Gastrocnemius medialis (tissue), 4 donors: ENCODE results near the gene ZNF467. TPM values are rescaled to one million over a fixed set of nuclear protein-coding genes. Genes with fewer than 3 reads are reported as not detected.

Source experiments
- ATAC-seq, 2 donors: fragments of 150-250 bp; one replicate each; pipeline ENCODE4 v1.9.1; 2016
- DNase-seq, 2 donors: peaks; one replicate each; pipeline ENCODE4 v3.0.0-alpha.2; 2019
- H3K27ac ChIP-seq, 4 donors: fragments of 200-600 bp; sonication (generic); 1 replicate in 1 of 4; 2 replicates in 3 of 4; pipeline ENCODE4 v1.5.1; 2016 to 2018; ENCODE audit warnings: mild to moderate bottlenecking in 2 of 4, moderate library complexity in 1 of 4
- H3K27me3 ChIP-seq, 3 donors: fragments of 200-600 bp; sonication (generic) in 2 of 3; 1 replicate in 1 of 3; 2 replicates in 2 of 3; pipeline versions ENCODE4 v1.5.1 to v1.6.0; 2016 to 2019; ENCODE audit warnings: mild to moderate bottlenecking in 1 of 3, moderate library complexity in 1 of 3
- H3K36me3 ChIP-seq, 2 donors: fragments of 200-600 bp; sonication (generic) in 1 of 2; one replicate each; pipeline ENCODE4 v1.5.1; 2017 to 2018
- H3K4me1 ChIP-seq, 2 donors: fragments of 200-600 bp; sonication (generic) in 1 of 2; one replicate each; pipeline ENCODE4 v1.5.1; 2016 to 2017; ENCODE audit warnings: mild to moderate bottlenecking in 2 of 2
- H3K4me3 ChIP-seq, 4 donors: fragments of 200-600 bp; sonication (generic) in 3 of 4; 1 replicate in 1 of 4; 2 replicates in 3 of 4; pipeline ENCODE4 v1.5.1; 2016 to 2019; ENCODE audit warnings: mild to moderate bottlenecking in 2 of 4
- H3K9me3 ChIP-seq, 3 donors: fragments of 200-600 bp; sonication (generic) in 2 of 3; 1 replicate in 1 of 3; 2 replicates in 2 of 3; pipeline ENCODE4 v1.5.1; 2016 to 2019
- POLR2A ChIP-seq, 2 donors: fragments of 450-650 bp; IDR thresholded peaks; one replicate each; pipeline ENCODE4 v1.6.1; 2017; ENCODE audit warnings: antibody characterized with exemption in 2 of 2, mild to moderate bottlenecking in 2 of 2, moderate library complexity in 2 of 2
- in situ Hi-C, 4 donors: fragments of 200-750 bp; cut with MboI; loops; one replicate each; pipeline versions ENCODE4 v1.15.0 to v1.8.0; 2017; ENCODE audit warnings: low sequenced_read_pairs in 4 of 4
- intact Hi-C: fragments of 100-400 bp; cut with DNase I; formaldehyde crosslinking; loops from one replicate; pipeline ENCODE4 v1.15.1; 2023; ENCODE audit warnings: low total_unique reads
- total RNA-seq, 4 donors: library from RNA; depleted of rRNA; stranded (reverse); fragments of >200 nt; gene quantifications; one replicate each; pipeline versions ENCODE4 v1.1.0 to v1.2.3, GENCODE V29; 2016
- TF ChIP-seq, protein P1 (sequence below), 5 experiments: fragments of 450-650 bp in 3 of 5; fragments of 200-600 bp in 2 of 5; sonication (generic) in 2 of 5; IDR thresholded peaks in 4 of 5; conservative IDR thresholded peaks in 1 of 5; 1 replicate in 4 of 5; 2 replicates in 1 of 5; pipeline ENCODE4 v1.5.1; 2016 to 2019; ENCODE audit warnings: antibody characterized with exemption in 5 of 5, mild to moderate bottlenecking in 3 of 5, moderate library complexity in 3 of 5

The ZNF467 gene
- total RNA-seq, 4 donors from 2014 or later: 0.15 to 1.8 (median 0.95) TPM

GRCh38 chr7:149725426-149725821, 48.0 kb downstream of the ZNF467 start:
- Histone ChIP-seq H3K4me1 (peaks cover 9 to 35% of the 10 kb centered on the region in 2 donors), H3K36me3 (peaks cover 0 to 62% of the 10 kb centered on the region in 2 donors), H3K9me3 (no peaks in the 10 kb centered on the region), H3K27ac (no peak overlapping the region), H3K27me3 (no peaks in the 10 kb centered on the region), H3K4me3 (no peak overlapping the region)
- intact Hi-C loops (no loop called here), in situ Hi-C loops (no loop called here)
- DNase-seq: no peak
- no peak for TF ChIP-seq POLR2A (IDR thresholded peaks at IDR 0.05)
- TF ChIP-seq, protein P1, sequence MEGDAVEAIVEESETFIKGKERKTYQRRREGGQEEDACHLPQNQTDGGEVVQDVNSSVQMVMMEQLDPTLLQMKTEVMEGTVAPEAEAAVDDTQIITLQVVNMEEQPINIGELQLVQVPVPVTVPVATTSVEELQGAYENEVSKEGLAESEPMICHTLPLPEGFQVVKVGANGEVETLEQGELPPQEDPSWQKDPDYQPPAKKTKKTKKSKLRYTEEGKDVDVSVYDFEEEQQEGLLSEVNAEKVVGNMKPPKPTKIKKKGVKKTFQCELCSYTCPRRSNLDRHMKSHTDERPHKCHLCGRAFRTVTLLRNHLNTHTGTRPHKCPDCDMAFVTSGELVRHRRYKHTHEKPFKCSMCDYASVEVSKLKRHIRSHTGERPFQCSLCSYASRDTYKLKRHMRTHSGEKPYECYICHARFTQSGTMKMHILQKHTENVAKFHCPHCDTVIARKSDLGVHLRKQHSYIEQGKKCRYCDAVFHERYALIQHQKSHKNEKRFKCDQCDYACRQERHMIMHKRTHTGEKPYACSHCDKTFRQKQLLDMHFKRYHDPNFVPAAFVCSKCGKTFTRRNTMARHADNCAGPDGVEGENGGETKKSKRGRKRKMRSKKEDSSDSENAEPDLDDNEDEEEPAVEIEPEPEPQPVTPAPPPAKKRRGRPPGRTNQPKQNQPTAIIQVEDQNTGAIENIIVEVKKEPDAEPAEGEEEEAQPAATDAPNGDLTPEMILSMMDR (IDR thresholded peaks at IDR 0.05 in 4 of 5, conservative IDR thresholded peaks at IDR 0.05 in 1 of 5): no peak
- ATAC-seq: no peak

DNA sequence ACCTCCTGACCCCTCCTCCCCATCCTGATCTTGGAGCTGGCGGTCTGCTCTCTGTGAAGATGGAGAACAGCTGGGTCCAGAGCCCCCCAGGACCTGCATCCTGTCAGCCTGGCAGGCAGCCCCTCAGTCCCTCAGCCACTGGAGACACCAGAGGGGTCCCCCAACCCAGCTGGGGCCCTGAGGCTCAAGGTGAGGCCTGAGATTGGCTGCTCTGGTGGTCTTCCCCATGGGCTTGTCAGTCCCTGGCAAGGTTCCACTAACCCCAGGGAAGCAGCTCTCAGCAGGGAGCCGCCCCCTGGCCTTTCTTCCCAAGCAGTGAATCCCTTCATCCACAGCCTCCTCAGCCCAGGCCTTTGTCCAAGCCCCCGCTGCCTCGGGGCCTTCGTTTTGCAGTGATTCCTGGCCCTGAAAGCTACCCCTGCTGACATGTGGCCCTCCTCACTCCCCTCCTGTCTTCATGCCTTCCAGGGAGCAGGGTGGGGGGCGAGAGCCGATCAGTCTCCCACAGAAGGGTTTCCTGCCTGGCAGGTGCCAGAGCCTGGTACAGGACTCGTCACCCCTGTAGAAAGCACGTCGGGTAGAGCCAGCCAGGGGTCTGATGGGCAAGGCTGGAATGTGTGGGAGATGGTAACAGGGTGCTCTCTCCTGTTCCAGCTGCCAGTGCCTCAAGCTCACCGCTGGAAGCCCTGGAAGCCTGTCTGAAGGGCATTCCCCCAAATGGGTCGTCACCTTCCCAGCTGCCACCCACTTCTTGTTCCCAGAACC, 48.5 kb downstream of the ZNF467 start:
- no peak for ATAC-seq
- Histone ChIP-seq H3K4me1 (peaks cover 15 to 35% of the 10 kb centered on the region in 2 donors), H3K36me3 (peaks cover 0 to 62% of the 10 kb centered on the region in 2 donors), H3K4me3 (no peak overlapping the region), H3K27me3 (no peaks in the 10 kb centered on the region), H3K9me3 (no peaks in the 10 kb centered on the region), H3K27ac (no peak overlapping the region)
- TF ChIP-seq POLR2A (IDR thresholded peaks at IDR 0.05): no peak
- TF ChIP-seq, protein P1 (IDR thresholded peaks at IDR 0.05 in 4 of 5, conservative IDR thresholded peaks at IDR 0.05 in 1 of 5): no peak
- in situ Hi-C loops: no loop called here
- intact Hi-C loops: no loop called here
- DNase-seq: no peak

DNA sequence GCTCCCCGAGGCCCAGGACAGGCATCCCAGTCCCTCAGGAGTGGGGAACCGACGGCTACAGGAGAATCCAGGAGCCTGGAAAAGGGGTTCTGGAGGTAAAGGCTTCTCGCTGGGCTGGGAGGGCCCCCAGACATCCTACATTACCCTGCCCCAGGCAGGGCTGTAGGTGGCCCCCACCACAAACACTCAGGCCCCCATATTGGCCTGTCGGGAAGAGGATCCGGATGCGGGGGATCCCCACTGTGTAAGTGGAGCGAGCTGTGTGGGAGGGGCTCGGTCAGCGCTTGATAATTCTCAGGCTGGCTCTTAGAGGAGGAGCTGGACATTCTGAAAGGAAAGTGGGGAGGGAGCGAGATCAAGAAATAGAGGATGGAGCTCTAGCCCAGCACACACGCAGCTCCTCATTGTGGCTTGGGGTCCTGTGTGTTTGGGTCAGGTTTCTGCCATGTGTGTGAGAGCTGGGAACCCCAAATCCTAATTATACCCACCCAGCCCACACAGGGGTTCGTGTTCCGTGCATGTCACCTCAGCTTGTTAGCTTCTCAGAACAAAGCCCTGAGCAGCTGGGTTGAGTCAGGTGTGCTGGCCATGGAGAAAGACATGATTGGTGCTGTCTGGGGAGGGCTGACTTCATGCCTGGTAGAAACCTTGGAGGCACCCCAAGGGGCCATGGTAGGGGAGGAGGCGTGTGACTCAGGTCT, 49.4 kb downstream of the ZNF467 start:
- Histone ChIP-seq H3K27me3 (no peaks in the 10 kb centered on the region), H3K4me1 (peaks cover 12 to 30% of the 10 kb centered on the region in 2 donors), H3K36me3 (peaks cover 0 to 53% of the 10 kb centered on the region in 2 donors), H3K9me3 (no peaks in the 10 kb centered on the region), H3K27ac (peak overlapping the region in 1 of 4 donors; percentile 33), H3K4me3 (no peak overlapping the region)
- in situ Hi-C loops: no loop called here
- TF ChIP-seq POLR2A (IDR thresholded peaks at IDR 0.05): no peak
- TF ChIP-seq, protein P1 (IDR thresholded peaks at IDR 0.05 in 4 of 5, conservative IDR thresholded peaks at IDR 0.05 in 1 of 5): no peak
- ATAC-seq (no peak), DNase-seq (no peak)
- intact Hi-C loops: no loop called here

DNA sequence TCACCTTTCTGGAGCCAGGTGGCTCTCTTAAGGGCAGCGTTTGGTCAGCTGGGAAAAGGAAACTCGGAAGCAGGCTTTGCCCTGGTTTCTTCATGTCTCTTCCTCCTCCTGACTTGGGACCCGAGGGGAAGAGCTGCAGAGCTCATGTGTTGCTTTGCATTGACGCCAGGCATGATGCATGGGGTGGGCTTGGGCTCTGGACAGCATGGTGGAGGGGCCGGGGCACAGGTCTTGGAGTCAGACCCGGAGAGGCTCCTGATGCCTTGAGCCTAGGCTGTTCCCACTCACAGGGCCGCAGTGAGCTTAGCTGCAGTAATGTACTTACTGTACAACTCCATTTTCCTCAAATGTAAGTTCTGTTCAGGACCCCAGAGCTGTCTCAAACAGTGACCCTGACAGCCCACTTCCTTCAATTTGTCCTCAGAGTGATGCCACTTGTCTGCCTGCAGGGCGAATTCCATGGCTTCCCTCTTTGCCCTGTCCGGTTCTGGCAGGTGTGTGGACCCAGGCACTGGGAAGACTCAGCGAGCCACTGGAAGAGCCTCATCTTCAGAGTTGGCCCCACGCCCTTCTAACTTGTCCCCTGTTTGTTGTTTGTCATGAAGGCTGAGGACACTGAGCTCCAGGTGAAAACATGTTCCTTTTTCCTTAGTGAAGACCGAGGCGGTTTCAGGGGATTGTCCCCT, 50.2 kb downstream of the ZNF467 start:
- Histone ChIP-seq H3K4me3 (no peak overlapping the region), H3K36me3 (peaks cover 0 to 46% of the 10 kb centered on the region in 2 donors), H3K4me1 (peaks cover 12 to 28% of the 10 kb centered on the region in 2 donors), H3K27me3 (no peaks in the 10 kb centered on the region), H3K27ac (peak overlapping the region in 1 of 4 donors; percentile 33), H3K9me3 (no peaks in the 10 kb centered on the region)
- intact Hi-C loops: no loop called here
- DNase-seq (no peak), ATAC-seq (no peak)
- in situ Hi-C loops: no loop called here
- no peak for TF ChIP-seq POLR2A (IDR thresholded peaks at IDR 0.05)
- TF ChIP-seq, protein P1 (IDR thresholded peaks at IDR 0.05 in 4 of 5, conservative IDR thresholded peaks at IDR 0.05 in 1 of 5): no peak
